ENCODE data around the gene TM2D3.

DNA sequence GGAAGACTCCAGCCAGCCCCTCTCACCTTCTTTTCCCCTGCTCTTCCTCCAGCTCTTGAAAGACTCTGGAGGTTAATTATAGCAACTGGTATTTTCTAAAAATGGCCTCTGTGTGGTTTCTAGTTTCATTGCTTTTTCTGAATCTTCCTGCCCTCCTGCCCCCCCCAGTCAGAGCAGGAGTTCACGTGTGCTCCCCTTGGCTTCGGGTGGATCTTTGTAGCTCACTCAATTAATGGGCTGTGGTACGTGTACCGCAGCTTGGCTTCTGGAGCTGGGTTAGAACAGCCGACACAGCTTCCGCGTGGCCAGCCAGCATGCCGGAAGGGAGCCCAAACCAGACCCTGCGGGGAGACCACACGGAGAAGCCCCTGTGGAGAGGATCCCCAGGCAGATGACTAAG lies 31.5 kb downstream of the TM2D3 start:
- TF ChIP-seq CTCF (IDR thresholded peaks at IDR 0.05) = no peak
- TF ChIP-seq POLR2A (IDR thresholded peaks at IDR 0.05; ENCODE audit: low read depth) = no peak
- TF ChIP-seq EP300 (IDR thresholded peaks at IDR 0.05) = no peak
- TF ChIP-seq POLR2AphosphoS5 (IDR thresholded peaks at IDR 0.05) = no peak

Data from esophagus muscularis mucosa (tissue), 4 donors.